Gastroesophageal sphincter (tissue), 4 donors: ENCODE data around the gene FHIT. TPM values are rescaled to one million over a fixed set of nuclear protein-coding genes. Genes with fewer than 3 reads are reported as not detected.

Experiments
- ATAC-seq: fragments of 150-250 bp; one replicate; pipeline ENCODE4 v1.9.1; 2016; ENCODE audit warnings: mild to moderate bottlenecking, moderate library complexity
- H3K27ac ChIP-seq, 4 donors: fragments of 200-600 bp; sonication (generic) in 3 of 4; 1 replicate in 3 of 4; 2 replicates in 1 of 4; pipeline ENCODE4 v1.5.1; 2016 to 2019
- H3K27me3 ChIP-seq: fragments of 200-600 bp; sonication (generic); one replicate; pipeline ENCODE4 v1.5.1; 2019
- H3K36me3 ChIP-seq, 2 donors: fragments of 200-600 bp; sonication (generic); one replicate each; pipeline ENCODE4 v1.5.1; 2019; ENCODE audit warnings: control low read depth in 1 of 2
- H3K4me1 ChIP-seq, 3 donors: fragments of 200-600 bp; sonication (generic); 1 replicate in 2 of 3; 2 replicates in 1 of 3; pipeline ENCODE4 v1.5.1; 2016 to 2019; ENCODE audit warnings: control low read depth in 2 of 3
- H3K4me3 ChIP-seq, 2 donors: fragments of 200-600 bp; sonication (generic); one replicate each; pipeline ENCODE4 v1.5.1; 2019; ENCODE audit warnings: mild to moderate bottlenecking in 1 of 2, moderate library complexity in 1 of 2
- H3K9me3 ChIP-seq, 3 donors: fragments of 200-600 bp; sonication (generic); one replicate each; pipeline ENCODE4 v1.5.1; 2017 to 2019; ENCODE audit warnings: control low read depth in 2 of 3
- CTCF ChIP-seq, 4 experiments: fragments of 200-600 bp in 2 of 4; fragments of 450-650 bp in 2 of 4; sonication (generic) in 1 of 4; IDR thresholded peaks; one replicate each; pipeline ENCODE4 v1.5.1; 2017 to 2019; ENCODE audit warnings: antibody characterized with exemption in 4 of 4, mild to moderate bottlenecking in 2 of 4, moderate library complexity in 2 of 4
- EP300 ChIP-seq: sonication (generic); formaldehyde crosslinking; IDR thresholded peaks from one replicate; pipeline ENCODE4 v1.6.1; 2017; ENCODE audit warnings: antibody characterized with exemption, mild to moderate bottlenecking
- POLR2A ChIP-seq, 2 donors: fragments of 450-650 bp; IDR thresholded peaks; one replicate each; pipeline ENCODE4 v1.6.1; 2017; ENCODE audit warnings: antibody characterized with exemption in 2 of 2, mild to moderate bottlenecking in 2 of 2, moderate library complexity in 1 of 2
- POLR2AphosphoS5 ChIP-seq: sonication (generic); formaldehyde crosslinking; IDR thresholded peaks from one replicate; pipeline ENCODE4 v1.6.1; 2017; ENCODE audit warnings: antibody characterized with exemption
- WGBS, 2 donors: methylation state at CpG; one replicate each; pipeline ENCODE4 v1.1.5; 2018; ENCODE audit warnings: low coverage in 1 of 2; 5-methylcytosine and 5-hydroxymethylcytosine counted together
- total RNA-seq, 4 donors: library from RNA; depleted of rRNA; stranded (reverse); fragments of >200 nt; gene quantifications; one replicate each; pipeline ENCODE4 v1.1.0, GENCODE V29; 2016

Gene FHIT
- total RNA-seq, 4 donors from 2014 or later: 1.4 to 7.3 (median 3.9) TPM

- TF ChIP-seq CTCF (IDR thresholded peaks at IDR 0.05): no peak
- no peak for TF ChIP-seq POLR2AphosphoS5
- TF ChIP-seq POLR2A (IDR thresholded peaks at IDR 0.05): no peak
- no peak for TF ChIP-seq EP300
- Histone ChIP-seq H3K27me3 (no peaks in the 10 kb centered on the region), H3K36me3 (no peaks in the 10 kb centered on the region), H3K9me3 (no peaks in the 10 kb centered on the region), H3K4me3 (no peak overlapping the region), H3K27ac (no peak overlapping the region), H3K4me1 (no peaks in the 10 kb centered on the region)
- ATAC-seq: no peak
- 64 to 65% methylated on average over 3 to 5 of the region's 5 CpGs for WGBS, 2 donors
These were observed 1301.9 kb downstream of the FHIT start for GRCh38 chr3:59949311-59949710.

- 35 to 67% methylated on average over 1 of the region's 1 CpG for WGBS, 2 donors
- no peaks in the 10 kb centered on the region for H3K36me3 ChIP-seq
- H3K4me3 ChIP-seq: no peak overlapping the region
- H3K4me1 ChIP-seq: no peaks in the 10 kb centered on the region
- ATAC-seq: no peak
- TF ChIP-seq CTCF (IDR thresholded peaks at IDR 0.05) (no peak), POLR2AphosphoS5 (no peak), EP300 (no peak), POLR2A (IDR thresholded peaks at IDR 0.05) (no peak)
- no peak overlapping the region for H3K27ac ChIP-seq
- no peaks in the 10 kb centered on the region for H3K9me3 ChIP-seq
- H3K27me3 ChIP-seq: no peaks in the 10 kb centered on the region
These were observed 1304.9 kb downstream of the FHIT start for GRCh38 chr3:59946401-59946800.

DNA sequence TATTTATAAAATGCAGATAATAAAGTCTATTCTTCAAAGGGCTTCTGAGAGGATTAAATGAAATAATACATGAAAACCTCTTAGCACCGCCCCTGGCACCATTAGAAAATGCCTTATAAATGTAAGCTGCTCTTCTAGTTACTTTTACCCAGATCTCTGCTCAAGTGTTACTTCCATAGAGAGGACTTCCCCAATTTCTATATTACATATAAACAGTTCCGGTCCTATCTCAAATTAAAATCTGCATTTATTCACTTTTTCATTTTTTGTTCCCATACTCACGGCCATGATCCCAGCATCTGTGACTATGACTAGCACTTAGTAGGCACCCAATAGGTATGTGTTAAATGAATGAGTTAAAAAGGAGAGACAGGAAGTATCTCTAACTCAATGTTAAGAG, 1310.5 kb downstream of the FHIT start:
- ATAC-seq: no peak

DNA sequence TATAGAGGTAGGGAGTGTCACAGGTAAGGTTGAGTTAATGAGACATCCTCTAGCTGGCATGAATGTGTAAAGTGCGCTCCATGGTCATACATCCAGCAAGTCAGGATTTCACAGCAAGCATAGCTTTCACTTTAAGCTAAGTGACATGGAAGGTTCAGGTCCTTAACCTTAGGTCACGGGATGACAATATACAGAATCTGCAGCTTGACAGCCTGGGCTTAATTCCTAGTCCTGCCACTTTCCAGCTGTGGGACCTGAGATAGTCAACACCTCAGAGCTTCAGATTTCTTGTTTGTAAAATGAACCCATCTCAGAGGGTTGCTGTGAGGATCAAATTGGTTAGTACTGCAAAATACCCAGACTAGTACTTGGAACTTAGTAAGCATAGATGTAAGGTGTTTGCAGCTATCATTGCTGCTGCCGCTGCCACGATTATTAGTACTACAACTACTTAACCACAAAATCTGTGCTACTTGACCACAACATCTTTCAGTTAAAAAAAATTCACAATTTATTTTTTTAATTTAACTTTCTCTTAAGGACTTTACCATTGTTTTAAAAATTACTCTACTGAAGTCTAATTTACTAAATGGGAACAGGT, 1311.3 kb downstream of the FHIT start:
- Histone ChIP-seq H3K36me3 (no peaks in the 10 kb centered on the region), H3K4me3 (no peak overlapping the region), H3K9me3 (no peaks in the 10 kb centered on the region), H3K4me1 (no peaks in the 10 kb centered on the region), H3K27me3 (no peaks in the 10 kb centered on the region), H3K27ac (no peak overlapping the region)
- TF ChIP-seq POLR2A (IDR thresholded peaks at IDR 0.05) (no peak), POLR2AphosphoS5 (no peak)
- no peak for ATAC-seq
- 80 to 93% methylated on average over 2 to 3 of the region's 4 CpGs for WGBS, 2 donors

More for the DNA sequence above, 1310.5 kb downstream of the FHIT start:
- H3K27me3 ChIP-seq: no peaks in the 10 kb centered on the region
- no peaks in the 10 kb centered on the region for H3K36me3 ChIP-seq
- TF ChIP-seq POLR2AphosphoS5 (no peak), POLR2A (IDR thresholded peaks at IDR 0.05) (no peak), CTCF (IDR thresholded peaks at IDR 0.05) (no peak), EP300 (no peak)
- H3K9me3 ChIP-seq: no peaks in the 10 kb centered on the region
- 80 to 85% methylated on average over 3 of the region's 3 CpGs for WGBS, 2 donors
- no peaks in the 10 kb centered on the region for H3K4me1 ChIP-seq
- H3K27ac ChIP-seq: no peak overlapping the region
- H3K4me3 ChIP-seq: no peak overlapping the region

- Histone ChIP-seq H3K36me3 (no peaks in the 10 kb centered on the region), H3K4me1 (no peaks in the 10 kb centered on the region), H3K27me3 (no peaks in the 10 kb centered on the region), H3K9me3 (no peaks in the 10 kb centered on the region), H3K4me3 (no peak overlapping the region), H3K27ac (no peak overlapping the region)
- TF ChIP-seq EP300 (no peak), CTCF (IDR thresholded peaks at IDR 0.05) (no peak), POLR2A (IDR thresholded peaks at IDR 0.05) (no peak), POLR2AphosphoS5 (no peak)
- 79 to 100% methylated on average over 1 to 3 of the region's 3 CpGs for WGBS, 2 donors
- no peak for ATAC-seq
These were observed 1312.4 kb downstream of the FHIT start for GRCh38 chr3:59938828-59939227.
